GM10266 (cell line): ENCODE measurements around the gene CDC42BPA.

ENCODE experiments used
- DNase-seq: peaks from one replicate; pipeline ENCODE4 v3.0.0; 2012; ENCODE audit errors: extremely low spot score
- CTCF ChIP-seq: IDR thresholded peaks from 2 replicates; pipeline ENCODE4 v1.5.1; 2012; ENCODE audit warnings: mild to moderate bottlenecking, low read depth; ENCODE audit not compliant: control insufficient read depth, insufficient read depth; ENCODE audit errors: missing control alignments

The CDC42BPA gene

GRCh38 chr1:226964068-226964425, 354.2 kb downstream of the CDC42BPA start:
- no peak for DNase-seq
- TF ChIP-seq CTCF, result no peak

GRCh38 chr1:226962421-226963391, 355.6 kb downstream of the CDC42BPA start:
- no peak for DNase-seq

GRCh38 chr1:226960944-226961765, 357.1 kb downstream of the CDC42BPA start:
- no peak for DNase-seq
- TF ChIP-seq CTCF, result no peak

More at GRCh38 chr1:226962421-226963391, 355.6 kb downstream of the CDC42BPA start:
- TF ChIP-seq CTCF, result no peak

- DNase-seq, result no peak
- no peak for TF ChIP-seq CTCF
Measured at GRCh38 chr1:226960256-226960655, 358.0 kb downstream of the CDC42BPA start.

DNA sequence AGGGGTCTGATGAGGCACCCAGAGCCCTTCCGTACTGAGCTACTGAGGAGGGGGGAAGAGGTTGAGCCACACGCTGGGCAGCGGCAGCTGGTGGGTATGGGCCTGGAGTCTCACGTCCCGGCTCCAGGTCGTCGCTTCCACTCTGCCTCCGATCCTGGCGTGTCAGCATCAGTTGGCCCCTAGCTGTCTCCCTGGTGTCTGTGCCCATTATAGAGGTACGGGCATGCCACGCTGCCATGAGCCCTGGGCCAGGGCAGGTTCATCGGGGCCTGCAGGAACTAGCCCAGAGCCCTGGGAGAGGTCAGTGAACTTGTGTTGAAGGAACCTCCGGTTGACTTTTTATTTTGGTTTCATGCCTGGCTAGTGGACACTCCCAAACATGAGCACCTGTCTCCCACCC, 360.0 kb downstream of the CDC42BPA start:
- no peak for TF ChIP-seq CTCF
- DNase-seq, result no peak

- no peak for TF ChIP-seq CTCF
Measured at GRCh38 chr1:226957714-226958113, 360.6 kb downstream of the CDC42BPA start.

More at GRCh38 chr1:226957714-226958113, 360.6 kb downstream of the CDC42BPA start:
- DNase-seq, result no peak
